Activated B cell treated with CpG ODN at 0.5 μM for 24 hours (primary cell): ENCODE data around the gene RPA1. TPM values are rescaled to one million over a fixed set of nuclear protein-coding genes. Genes with fewer than 3 reads are reported as not detected.

Source experiments
- ATAC-seq: fragments of 200-7000 bp; cut with Tn5 transposase; one replicate; pipeline ENCODE4 v1.10.0; 2021; ENCODE audit warnings: low read depth, mild to moderate bottlenecking, moderate library complexity
- CTCF ChIA-PET: fragments of 350-600 bp; sonication (Branson Sonifier 250); formaldehyde crosslinking; loops from one replicate; lab custom pipeline; 2021; ENCODE audit warnings: antibody characterized with exemption; lab: Charles Lee
- POLR2A ChIA-PET: fragments of 350-600 bp; sonication (Branson Sonifier 250); formaldehyde crosslinking; loops from one replicate; lab custom pipeline; 2021; ENCODE audit warnings: antibody characterized with exemption; lab: Charles Lee
- DNase-seq: peaks from one replicate; pipeline ENCODE4 v3.0.0; 2022
- H3K27ac Mint-ChIP-seq: one replicate; pipeline ENCODE4 v1.8.0; 2020; ENCODE audit warnings: mixed read lengths
- H3K27me3 Mint-ChIP-seq: one replicate; pipeline ENCODE4 v1.8.0; 2021; ENCODE audit warnings: mixed read lengths
- H3K36me3 Mint-ChIP-seq: one replicate; pipeline ENCODE4 v1.8.0; 2021; ENCODE audit warnings: low read depth, mixed read lengths
- H3K4me1 Mint-ChIP-seq: one replicate; pipeline ENCODE4 v1.8.0; 2021; ENCODE audit warnings: mixed read lengths
- H3K4me3 Mint-ChIP-seq: one replicate; pipeline ENCODE4 v1.8.0; 2020; ENCODE audit warnings: mild to moderate bottlenecking, mixed read lengths
- H3K9me3 Mint-ChIP-seq: one replicate; pipeline ENCODE4 v1.8.0; 2020; ENCODE audit warnings: mixed read lengths
- CTCF ChIP-seq: fragments of 200-600 bp; IDR thresholded peaks from one replicate; pipeline ENCODE4 v1.8.0; 2022; ENCODE audit warnings: antibody characterized with exemption, mild to moderate bottlenecking
- intact Hi-C: fragments of 100-400 bp; cut with micrococcal nuclease; formaldehyde crosslinking; loops from one replicate; pipeline ENCODE4 v1.15.1; 2024
- total RNA-seq: library from RNA; stranded (reverse); gene quantifications from 2 replicates; pipeline ENCODE4 v1.2.3, GENCODE V29; 2022

Gene RPA1
- total RNA-seq, 1 donor from 2014 or later, result 99.8 TPM

GRCh38 chr17:1897105-1897656 is 67.4 kb downstream of the RPA1 start:
- ATAC-seq, result no peak
- DNase-seq, result no peak
- intact Hi-C loops, result no loop called here
- no peak overlapping the region for H3K27ac Mint-ChIP-seq
- H3K9me3 Mint-ChIP-seq, result no peaks in the 10 kb centered on the region
- H3K27me3 Mint-ChIP-seq, result no peaks in the 10 kb centered on the region
- no peak for TF ChIP-seq CTCF
- H3K4me1 Mint-ChIP-seq, result no peaks in the 10 kb centered on the region
- H3K36me3 Mint-ChIP-seq, result peaks cover 68% of the 10 kb centered on the region
- POLR2A ChIA-PET, result no interaction called here
- no peak overlapping the region for H3K4me3 Mint-ChIP-seq
- CTCF ChIA-PET, result no interaction called here

GRCh38 chr17:1898332-1898731 is 68.5 kb downstream of the RPA1 start:
- POLR2A ChIA-PET, result no interaction called here
- H3K4me3 Mint-ChIP-seq, result no peak overlapping the region
- peaks cover under 1% of the 10 kb centered on the region for H3K4me1 Mint-ChIP-seq
- TF ChIP-seq CTCF, result no peak
- intact Hi-C loops, result no loop called here
- DNase-seq (no peak), ATAC-seq (no peak)
- no peaks in the 10 kb centered on the region for H3K27me3 Mint-ChIP-seq
- H3K27ac Mint-ChIP-seq, result no peak overlapping the region
- H3K9me3 Mint-ChIP-seq, result no peaks in the 10 kb centered on the region
- peaks cover 57% of the 10 kb centered on the region for H3K36me3 Mint-ChIP-seq
- CTCF ChIA-PET, result no interaction called here

GRCh38 chr17:1898872-1899271 is 69.1 kb downstream of the RPA1 start:
- H3K27ac Mint-ChIP-seq, result no peak overlapping the region

GRCh38 chr17:1899403-1900000 is 69.7 kb downstream of the RPA1 start:
- Mint-ChIP-seq H3K9me3 (no peaks in the 10 kb centered on the region), H3K4me3 (no peak overlapping the region), H3K27ac (no peak overlapping the region), H3K27me3 (no peaks in the 10 kb centered on the region), H3K36me3 (peaks cover 47% of the 10 kb centered on the region), H3K4me1 (peaks cover 9% of the 10 kb centered on the region)
- TF ChIP-seq CTCF, result no peak
- intact Hi-C loops, result no loop called here
- DNase-seq, result no peak
- ChIA-PET CTCF (no interaction called here), POLR2A (no interaction called here)
- no peak for ATAC-seq

More at GRCh38 chr17:1898872-1899271, 69.1 kb downstream of the RPA1 start:
- DNase-seq (no peak), ATAC-seq (no peak)
- ChIA-PET POLR2A (no interaction called here), CTCF (no interaction called here)
- peaks cover 3% of the 10 kb centered on the region for H3K4me1 Mint-ChIP-seq
- H3K27me3 Mint-ChIP-seq, result no peaks in the 10 kb centered on the region
- no peak overlapping the region for H3K4me3 Mint-ChIP-seq
- intact Hi-C loops, result no loop called here
- TF ChIP-seq CTCF, result no peak
- peaks cover 53% of the 10 kb centered on the region for H3K36me3 Mint-ChIP-seq
- H3K9me3 Mint-ChIP-seq, result no peaks in the 10 kb centered on the region

- intact Hi-C loops, result loop anchor here (5.0 kb wide), 2 partner anchors 123 to 138 kb away; partner anchors contain the start of genes OVCA2 and RTN4RL1
- POLR2A ChIA-PET, result no interaction called here
- CTCF ChIA-PET, result interaction anchor here (1.0 kb wide), 1 partner anchor 23 kb away, joined by 3 read pairs; no protein-coding TSS in a partner anchor
- H3K27ac Mint-ChIP-seq, result no peak overlapping the region
- ATAC-seq (no peak), DNase-seq (no peak)
- no peak for TF ChIP-seq CTCF
- no peaks in the 10 kb centered on the region for H3K9me3 Mint-ChIP-seq
- peaks cover 29% of the 10 kb centered on the region for H3K27me3 Mint-ChIP-seq
- peaks cover 32% of the 10 kb centered on the region for H3K4me1 Mint-ChIP-seq
- H3K4me3 Mint-ChIP-seq, result peak overlapping the region; percentile 39
- H3K36me3 Mint-ChIP-seq, result peaks cover 2% of the 10 kb centered on the region
Measured at GRCh38 chr17:1904273-1905182, 74.7 kb downstream of the RPA1 start.
